HCT116 (cell line): Measurements from ENCODE around the gene AP1M2. TPM values are rescaled to one million over a fixed set of nuclear protein-coding genes. Genes with fewer than 3 reads are reported as not detected.
A peak's percentile ranks its signal among the peaks of the same experiment; 100 is the strongest.

Experiments used
- ATAC-seq: fragments of 200-7000 bp; cut with Tn5 transposase; 2 replicates; pipeline ENCODE4 v1.9.1; 2020; ENCODE audit warnings: mild to moderate bottlenecking, moderate library complexity
- BruUV-seq: library from RNA; stranded (reverse); fragments of 400-500 nt; replicated peaks from 2 replicates; lab custom pipeline; 2021; lab: Mats Ljungman, UMichigan
- CTCF ChIA-PET: fragments of 300-600 bp; sonication (Branson Sonifier 250); formaldehyde crosslinking; loops from one replicate; lab custom pipeline; 2021; ENCODE audit warnings: antibody characterized with exemption; lab: Charles Lee
- POLR2A ChIA-PET: fragments of 300-600, 350-600 bp; sonication (Branson Sonifier 250); formaldehyde crosslinking; loops from one replicate; lab custom pipeline; 2021; ENCODE audit warnings: antibody characterized with exemption; lab: Charles Lee
- RAD21 ChIA-PET, 2 experiments: fragments of 300-600 bp; sonication (Branson Sonifier 250); formaldehyde crosslinking; loops; one replicate each; lab custom pipeline; 2023; ENCODE audit warnings: low total read pairs in 2 of 2; ENCODE audit not compliant: uncharacterized antibody in 2 of 2, unreplicated experiment in 2 of 2, low non-redundant PET in 1 of 2; lab: Charles Lee
- DNase-seq: peaks from one replicate; pipeline ENCODE4 v3.0.0-alpha.2; 2010; ENCODE audit warnings: low read depth, low spot score
- H2AFZ ChIP-seq: fragments of 200-600 bp; shearing (Covaris generic), sonication (generic); 2 replicates; pipeline ENCODE4 v1.6.1; 2017; ENCODE audit warnings: low read depth, mixed run types, mixed read lengths, antibody characterized with exemption, low read length; ENCODE audit not compliant: poor library complexity, severe bottlenecking
- H3K27ac ChIP-seq: 2 replicates; pipeline ENCODE4 v1.5.1; 2012; ENCODE audit warnings: low read depth, low read length
- H3K27me3 ChIP-seq: fragments of 200-600 bp; sonication (generic); 2 replicates; pipeline ENCODE4 v1.6.1; 2016; ENCODE audit warnings: mixed run types, low read length, mixed read lengths; ENCODE audit not compliant: insufficient read depth
- H3K36me3 ChIP-seq, 2 experiments: fragments of 200-500 bp in 1 of 2; fragments of 200-600 bp in 1 of 2; sonication (Bioruptor generic) in 1 of 2; sonication (generic) in 1 of 2; 2 replicates each; pipeline versions ENCODE4 v1.5.1 to v1.6.1; 2014 to 2016; ENCODE audit warnings: low read length in 2 of 2, inconsistent platforms in 1 of 2, mixed read lengths in 1 of 2, mixed run types in 1 of 2; ENCODE audit not compliant: insufficient read depth in 2 of 2, control insufficient read depth in 1 of 2
- H3K4me1 ChIP-seq, 2 experiments: fragments of 200-600 bp in 1 of 2; sonication (generic) in 1 of 2; 2 replicates each; pipeline versions ENCODE4 v1.5.1 to v1.6.1; 2012 to 2017; ENCODE audit warnings: low read length in 2 of 2, inconsistent platforms in 1 of 2, mild to moderate bottlenecking in 1 of 2, mixed read lengths in 1 of 2, mixed run types in 1 of 2, moderate library complexity in 1 of 2; ENCODE audit not compliant: insufficient read depth in 2 of 2, control insufficient read depth in 1 of 2
- H3K4me2 ChIP-seq: fragments of 200-600 bp; sonication (generic); 2 replicates; pipeline ENCODE4 v1.6.1; 2017; ENCODE audit warnings: mixed run types, low read length, mixed read lengths
- H3K4me3 ChIP-seq, 2 experiments: fragments of 200-600 bp in 1 of 2; sonication (generic) in 1 of 2; replicated peaks in 1 of 2; 2 replicates each; pipeline ENCODE4 v1.5.1; 2011 to 2016; ENCODE audit warnings: low read length in 2 of 2, control low read depth in 1 of 2, low read depth in 1 of 2, mild to moderate bottlenecking in 1 of 2, mixed read lengths in 1 of 2, mixed run types in 1 of 2
- H3K79me2 ChIP-seq: fragments of 200-600 bp; sonication (generic); 2 replicates; pipeline ENCODE4 v1.6.1; 2017; ENCODE audit warnings: mild to moderate bottlenecking, mixed run types, low read length, moderate library complexity, mixed read lengths; ENCODE audit not compliant: insufficient read depth
- H3K9ac ChIP-seq: fragments of 200-600 bp; sonication (generic); 2 replicates; pipeline ENCODE4 v1.6.1; 2016; ENCODE audit warnings: low read length, mixed read lengths
- H3K9me2 ChIP-seq: fragments of 200-600 bp; sonication (generic), shearing (Covaris generic); 2 replicates; pipeline ENCODE4 v1.6.1; 2017; ENCODE audit warnings: mixed run types, mild to moderate bottlenecking, moderate library complexity; ENCODE audit not compliant: insufficient read depth
- H3K9me3 ChIP-seq, 2 experiments: fragments of 200-500 bp in 1 of 2; fragments of 200-600 bp in 1 of 2; sonication (Bioruptor generic) in 1 of 2; sonication (generic) in 1 of 2; 2 replicates each; pipeline ENCODE4 v1.6.1; 2014 to 2017; ENCODE audit warnings: low read length in 2 of 2, mixed read lengths in 2 of 2, inconsistent platforms in 1 of 2, low read depth in 1 of 2, mild to moderate bottlenecking in 1 of 2, mixed run types in 1 of 2, moderate library complexity in 1 of 2; ENCODE audit not compliant: control insufficient read depth in 1 of 2, insufficient read depth in 1 of 2
- H4K20me1 ChIP-seq: fragments of 200-600 bp; sonication (generic), shearing (Covaris generic); 2 replicates; pipeline ENCODE4 v1.6.1; 2017; ENCODE audit warnings: mixed run types, mild to moderate bottlenecking, moderate library complexity; ENCODE audit not compliant: insufficient read depth
- CBX3 ChIP-seq: IDR thresholded peaks from 2 replicates; pipeline ENCODE4 v1.6.1; 2012; ENCODE audit warnings: low read depth
- EGR1 ChIP-seq: IDR thresholded peaks from 2 replicates; pipeline ENCODE4 v1.6.1; 2012; ENCODE audit warnings: low read depth
- ELF1 ChIP-seq: IDR thresholded peaks from 2 replicates; pipeline ENCODE4 v1.6.1; 2012; ENCODE audit warnings: low read depth, borderline replicate concordance
- EZH2 ChIP-seq: fragments of 200-600 bp; sonication (generic); IDR thresholded peaks from 2 replicates; pipeline ENCODE4 v1.6.1; 2017; ENCODE audit warnings: antibody characterized with exemption, mixed run types
- FOSL1 ChIP-seq: IDR thresholded peaks from 2 replicates; pipeline ENCODE4 v1.6.1; 2012; ENCODE audit warnings: low read depth
- POLR2AphosphoS5 ChIP-seq: IDR thresholded peaks from 2 replicates; pipeline ENCODE4 v1.6.1; 2011; ENCODE audit warnings: mild to moderate bottlenecking, low read depth, low read length, moderate library complexity
- RAD21 ChIP-seq: IDR thresholded peaks from 2 replicates; pipeline ENCODE4 v1.6.1; 2012; ENCODE audit warnings: low read depth, mild to moderate bottlenecking
- REST ChIP-seq: IDR thresholded peaks from 2 replicates; pipeline ENCODE4 v1.6.1; 2012; ENCODE audit warnings: low read depth
- SIN3A ChIP-seq: IDR thresholded peaks from 2 replicates; pipeline ENCODE4 v1.6.1; 2012; ENCODE audit warnings: low read depth
- SP1 ChIP-seq: IDR thresholded peaks from 2 replicates; pipeline ENCODE4 v1.6.1; 2012; ENCODE audit warnings: low read depth
- TCF7L2 ChIP-seq: IDR thresholded peaks from 2 replicates; pipeline ENCODE4 v1.7.0; 2011; ENCODE audit warnings: borderline replicate concordance, inconsistent platforms; ENCODE audit not compliant: insufficient read depth, insufficient read length; ENCODE audit errors: extremely low read depth
- ZBTB33 ChIP-seq: IDR thresholded peaks from 2 replicates; pipeline ENCODE4 v1.6.1; 2011; ENCODE audit warnings: mild to moderate bottlenecking, low read length, moderate library complexity; ENCODE audit not compliant: insufficient replicate concordance; ENCODE audit errors: extremely low read depth
- ZFX ChIP-seq: fragments of 450-650 bp; IDR thresholded peaks from 2 replicates; pipeline ENCODE4 v1.6.1; 2017
- intact Hi-C: fragments of 100-400 bp; cut with micrococcal nuclease; formaldehyde crosslinking; loops from 2 replicates; pipeline ENCODE4 v1.10.0; 2022
- total RNA-seq: library from RNA; stranded (reverse); gene quantifications from one replicate; pipeline ENCODE4 v1.2.1, GENCODE V29; 2021; ENCODE audit not compliant: unreplicated experiment
- TF ChIP-seq, protein P1 (sequence below): IDR thresholded peaks from 2 replicates; pipeline ENCODE4 v1.6.1; 2012
- TF ChIP-seq, protein P2 (sequence below): IDR thresholded peaks from 2 replicates; pipeline ENCODE4 v1.6.1; 2012

Gene AP1M2
- total RNA-seq, 1 experiment from 2014 or later: 111 TPM

DNA sequence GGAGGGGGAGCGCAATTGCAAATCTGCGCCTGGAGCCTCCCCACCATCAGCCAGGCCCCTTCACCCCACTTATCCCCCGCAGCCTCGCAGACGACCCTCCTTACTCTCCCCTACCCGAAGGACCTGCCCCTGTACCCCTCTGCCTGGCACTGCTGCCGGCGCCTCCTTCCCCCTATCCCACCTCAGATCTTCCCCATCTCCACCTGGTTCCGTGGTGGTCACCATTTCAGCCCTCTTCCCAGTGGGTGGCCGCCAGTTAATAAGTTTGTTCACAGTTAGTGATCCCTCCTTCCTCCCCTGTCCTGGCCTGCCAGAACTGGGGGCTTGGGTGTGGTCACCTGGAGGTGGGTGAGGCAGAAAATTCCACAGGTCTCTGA, 38.6 kb upstream of the AP1M2 start:
- Histone ChIP-seq H3K9ac (peak overlapping the region; percentile 98), H3K27me3 (no peaks in the 10 kb centered on the region), H3K4me2 (peak overlapping the region; percentile 91), H3K9me3 (no peaks in the 10 kb centered on the region), H3K36me3 (peaks cover 2 to 12% of the 10 kb centered on the region in 2 experiments; a peak in 3 of 4 replicates), H3K27ac (peak overlapping the region; percentile 89), H2AFZ (no peak overlapping the region), H3K4me3 (peak overlapping the region; percentile 85 to 92), H4K20me1 (no peaks in the 10 kb centered on the region), H3K4me1 (peaks cover 41 to 57% of the 10 kb centered on the region in 2 experiments), H3K9me2 (no peaks in the 10 kb centered on the region), H3K79me2 (peaks cover 22% of the 10 kb centered on the region)
- intact Hi-C loops: loop anchor here (5.0 kb wide), 1 partner anchor 43 kb away; no protein-coding TSS in a partner anchor
- ChIA-PET POLR2A (no interaction called here), CTCF (interaction anchor here (0.9 kb wide), 1 partner anchor 19 kb away, joined by 3 read pairs; no protein-coding TSS in a partner anchor), RAD21 (no interaction called here)
- no peak for TF ChIP-seq EGR1
- TF ChIP-seq TCF7L2: no peak
- no peak for TF ChIP-seq EZH2
- TF ChIP-seq SIN3A: no peak
- TF ChIP-seq FOSL1: no peak
- TF ChIP-seq ZBTB33: no peak
- TF ChIP-seq CBX3: no peak
- TF ChIP-seq SP1: no peak
- no peak for TF ChIP-seq RAD21
- TF ChIP-seq, protein P1, sequence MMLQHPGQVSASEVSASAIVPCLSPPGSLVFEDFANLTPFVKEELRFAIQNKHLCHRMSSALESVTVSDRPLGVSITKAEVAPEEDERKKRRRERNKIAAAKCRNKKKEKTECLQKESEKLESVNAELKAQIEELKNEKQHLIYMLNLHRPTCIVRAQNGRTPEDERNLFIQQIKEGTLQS: no peak
- TF ChIP-seq ELF1: no peak
- no peak; the same call in 1 of the 2 replicates for TF ChIP-seq ZFX
- TF ChIP-seq REST: no peak
- no peak for TF ChIP-seq POLR2AphosphoS5
- TF ChIP-seq, protein P2, sequence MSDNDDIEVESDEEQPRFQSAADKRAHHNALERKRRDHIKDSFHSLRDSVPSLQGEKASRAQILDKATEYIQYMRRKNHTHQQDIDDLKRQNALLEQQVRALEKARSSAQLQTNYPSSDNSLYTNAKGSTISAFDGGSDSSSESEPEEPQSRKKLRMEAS: no peak
- BruUV-seq: TSS peak; percentile 65
- DNase-seq (no peak), ATAC-seq (peak; percentile 28)
